H9 (cell line): ENCODE measurements around the gene SESN2. TPM values are rescaled to one million over a fixed set of nuclear protein-coding genes. Genes with fewer than 3 reads are reported as not detected.

Source experiments
- DNase-seq: peaks from one replicate; pipeline ENCODE4 v3.0.0-alpha.2; 2017
- H2AFZ ChIP-seq: one replicate; pipeline ENCODE4 v1.6.1; 2013; ENCODE audit warnings: mild to moderate bottlenecking, low read length, control low read depth, moderate library complexity
- H2AK5ac ChIP-seq: 2 replicates; pipeline ENCODE4 v1.6.1; 2013; ENCODE audit warnings: low read length, control low read depth, mixed read lengths; ENCODE audit not compliant: insufficient read length
- H2BK120ac ChIP-seq: one replicate; pipeline ENCODE4 v1.6.1; 2013; ENCODE audit warnings: low read depth, mild to moderate bottlenecking, low read length, control low read depth, inconsistent platforms; ENCODE audit not compliant: poor library complexity, severe bottlenecking
- H2BK12ac ChIP-seq: 2 replicates; pipeline ENCODE4 v1.6.1; 2013; ENCODE audit warnings: low read length, control low read depth, mixed read lengths, low read depth; ENCODE audit not compliant: insufficient read length
- H2BK15ac ChIP-seq: 2 replicates; pipeline ENCODE4 v1.6.1; 2013; ENCODE audit warnings: low read depth, low read length, control low read depth
- H2BK20ac ChIP-seq: one replicate; pipeline ENCODE4 v1.6.1; 2013; ENCODE audit warnings: low read depth, mild to moderate bottlenecking, low read length, control low read depth, inconsistent platforms; ENCODE audit not compliant: poor library complexity, severe bottlenecking
- H2BK5ac ChIP-seq: 2 replicates; pipeline ENCODE4 v1.6.1; 2013; ENCODE audit warnings: low read length, control low read depth, mixed read lengths; ENCODE audit not compliant: insufficient read length
- H3K14ac ChIP-seq: 2 replicates; pipeline ENCODE4 v1.6.1; 2013; ENCODE audit warnings: low read length, control low read depth; ENCODE audit not compliant: insufficient read depth
- H3K18ac ChIP-seq: 2 replicates; pipeline ENCODE4 v1.6.1; 2013; ENCODE audit warnings: low read depth, mild to moderate bottlenecking, mixed read lengths, low read length, control low read depth; ENCODE audit not compliant: insufficient read length
- H3K23ac ChIP-seq: 2 replicates; pipeline ENCODE4 v1.6.1; 2013; ENCODE audit warnings: low read length, control low read depth, mixed read lengths, low read depth; ENCODE audit not compliant: insufficient read length
- H3K23me2 ChIP-seq: 2 replicates; pipeline ENCODE4 v1.6.1; 2013; ENCODE audit warnings: low read depth, mild to moderate bottlenecking, mixed read lengths, low read length, control low read depth; ENCODE audit not compliant: insufficient read length, poor library complexity, severe bottlenecking
- H3K27ac ChIP-seq: 2 replicates; pipeline ENCODE4 v1.5.1; 2013; ENCODE audit warnings: low read length, control low read depth, mixed read lengths, low read depth; ENCODE audit not compliant: insufficient read length
- H3K27me3 ChIP-seq: 2 replicates; pipeline ENCODE4 v1.6.1; 2013; ENCODE audit warnings: low read length, control low read depth, inconsistent platforms; ENCODE audit not compliant: insufficient read depth
- H3K4ac ChIP-seq: 2 replicates; pipeline ENCODE4 v1.6.1; 2013; ENCODE audit warnings: low read depth, mild to moderate bottlenecking, control low read depth, inconsistent platforms, low read length, moderate library complexity
- H3K4me1 ChIP-seq: 2 replicates; pipeline ENCODE4 v1.6.1; 2013; ENCODE audit warnings: low read length, control low read depth, inconsistent platforms; ENCODE audit not compliant: insufficient read depth
- H3K4me2 ChIP-seq: 2 replicates; pipeline ENCODE4 v1.6.1; 2013; ENCODE audit warnings: low read length, control low read depth, mixed read lengths; ENCODE audit not compliant: insufficient read length, insufficient read depth
- H3K56ac ChIP-seq: 2 replicates; pipeline ENCODE4 v1.6.1; 2013; ENCODE audit warnings: low read depth, mild to moderate bottlenecking, mixed read lengths, low read length, control low read depth; ENCODE audit not compliant: insufficient read length
- H3K79me1 ChIP-seq: 2 replicates; pipeline ENCODE4 v1.6.1; 2013; ENCODE audit warnings: low read depth, mild to moderate bottlenecking, moderate library complexity, low read length, control low read depth, inconsistent platforms; ENCODE audit not compliant: insufficient read depth, poor library complexity, severe bottlenecking
- H3K79me2 ChIP-seq: 2 replicates; pipeline ENCODE4 v1.6.1; 2013; ENCODE audit warnings: low read length, control low read depth, inconsistent platforms; ENCODE audit not compliant: insufficient read depth
- H3K9ac ChIP-seq: 2 replicates; pipeline ENCODE4 v1.6.1; 2013; ENCODE audit warnings: low read length, control low read depth, mixed read lengths; ENCODE audit not compliant: insufficient read length; ENCODE audit errors: extremely low read depth
- H3K9me3 ChIP-seq: one replicate; pipeline ENCODE4 v1.6.1; 2013; ENCODE audit warnings: low read depth, low read length, inconsistent platforms; ENCODE audit not compliant: control insufficient read depth
- H3T11ph ChIP-seq: one replicate; pipeline ENCODE4 v1.6.1; 2013; ENCODE audit warnings: mild to moderate bottlenecking, low read length, control low read depth, inconsistent platforms
- H4K20me1 ChIP-seq: one replicate; pipeline ENCODE4 v1.6.1; 2013; ENCODE audit not compliant: control insufficient read depth, insufficient read length, insufficient read depth
- H4K5ac ChIP-seq: 2 replicates; pipeline ENCODE4 v1.6.1; 2013; ENCODE audit warnings: low read depth, mild to moderate bottlenecking, mixed read lengths, low read length, control low read depth; ENCODE audit not compliant: insufficient read length
- H4K8ac ChIP-seq: replicated peaks from 2 replicates; pipeline ENCODE4 v1.6.1; 2013; ENCODE audit warnings: low read length, control low read depth, mixed read lengths, low read depth; ENCODE audit not compliant: insufficient read length
- H4K91ac ChIP-seq: 2 replicates; pipeline ENCODE4 v1.6.1; 2013; ENCODE audit warnings: low read depth, mild to moderate bottlenecking, moderate library complexity, mixed read lengths, low read length, control low read depth; ENCODE audit not compliant: insufficient read length
- H3K27ac Mint-ChIP-seq, 3 experiments: 2 replicates in 2 of 3; 3 replicates in 1 of 3; pipeline ENCODE4 v1.8.0; 2020 to 2021; ENCODE audit warnings: mixed read lengths in 3 of 3, mild to moderate bottlenecking in 1 of 3, moderate library complexity in 1 of 3
- H3K27me3 Mint-ChIP-seq: 2 replicates; pipeline ENCODE4 v1.8.0; 2021; ENCODE audit warnings: low read depth, mild to moderate bottlenecking, moderate library complexity, mixed read lengths
- H3K36me3 Mint-ChIP-seq, 3 experiments: 2 replicates in 2 of 3; 3 replicates in 1 of 3; pipeline ENCODE4 v1.8.0; 2020 to 2021; ENCODE audit warnings: low read depth in 3 of 3, mixed read lengths in 3 of 3; ENCODE audit not compliant: insufficient read depth in 1 of 3
- H3K4me1 Mint-ChIP-seq, 2 experiments: 2 replicates each; pipeline ENCODE4 v1.8.0; 2020; ENCODE audit warnings: mixed read lengths in 2 of 2
- H3K4me3 Mint-ChIP-seq, 2 experiments: 2 replicates in 1 of 2; 3 replicates in 1 of 2; pipeline ENCODE4 v1.8.0; 2020 to 2021; ENCODE audit warnings: mild to moderate bottlenecking in 2 of 2, mixed read lengths in 2 of 2, moderate library complexity in 1 of 2
- H3K9me3 Mint-ChIP-seq, 2 experiments: 2 replicates in 1 of 2; 3 replicates in 1 of 2; pipeline ENCODE4 v1.8.0; 2020; ENCODE audit warnings: mild to moderate bottlenecking in 2 of 2, mixed read lengths in 2 of 2, moderate library complexity in 1 of 2
- CTCF ChIP-seq: fragments of 200-600 bp; sonication (generic); conservative IDR thresholded peaks from 3 replicates; pipeline ENCODE4 v1.8.0; 2021; ENCODE audit warnings: antibody characterized with exemption, mild to moderate bottlenecking
- WGBS: extraction: QIAGEN DNeasy Blood & Tissue Kit; methylation state at CpG from one replicate; pipeline ENCODE4 v1.1.7; 2013; ENCODE audit warnings: missing lambda C conversion rate, low lambda C conversion rate, mixed read lengths; ENCODE audit not compliant: insufficient read length; ENCODE audit errors: extremely low coverage; 5-methylcytosine and 5-hydroxymethylcytosine counted together
- total RNA-seq: library from RNA; stranded (reverse); gene quantifications from 2 replicates; pipeline ENCODE4 v1.2.1, GENCODE V29; 2021

Gene SESN2
- total RNA-seq, 1 experiment from 2014 or later = 24.6 TPM

GRCh38 chr1:28301368-28302174, 42.3 kb downstream of the SESN2 start:
- Mint-ChIP-seq H3K27me3 (no peaks in the 10 kb centered on the region), H3K36me3 (no peaks in the 10 kb centered on the region), H3K4me3 (no peak overlapping the region), H3K9me3 (no peaks in the 10 kb centered on the region), H3K27ac (no peak overlapping the region), H3K4me1 (peaks cover 8% of the 10 kb centered on the region in 2 experiments)
- Histone ChIP-seq H3K4me1 (peaks cover 2% of the 10 kb centered on the region; the same call in 1 of the 2 replicates), H3K56ac (no peak overlapping the region), H2BK12ac (no peak overlapping the region), H2BK5ac (no peak overlapping the region), H3K27me3 (no peaks in the 10 kb centered on the region), H3K4me2 (no peak overlapping the region), H3K79me2 (no peaks in the 10 kb centered on the region), H4K20me1 (no peaks in the 10 kb centered on the region), H2BK15ac (no peak overlapping the region), H3K79me1 (no peaks in the 10 kb centered on the region), H4K5ac (no peak overlapping the region), H3K14ac (no peak overlapping the region), H3T11ph (no peak overlapping the region), H3K4ac (no peak overlapping the region), H4K8ac (no peak overlapping the region), H3K23ac (no peak overlapping the region), H2BK20ac (no peak overlapping the region), H3K9me3 (no peaks in the 10 kb centered on the region), H3K27ac (no peak overlapping the region), H4K91ac (no peak overlapping the region), H3K9ac (no peak overlapping the region), H2AFZ (no peak overlapping the region), H2BK120ac (no peak overlapping the region), H2AK5ac (no peak overlapping the region), H3K23me2 (no peaks in the 10 kb centered on the region), H3K18ac (no peak overlapping the region)
- no CpG with 5 or more reads among the region's 7 CpGs for WGBS
- no peak for DNase-seq
- TF ChIP-seq CTCF = no peak
